Measurements from ENCODE around the gene RNU1-3. TPM values are rescaled to one million over a fixed set of nuclear protein-coding genes. Genes with fewer than 3 reads are reported as not detected.
"Not testable (repeated sequence)": the region's sequence is repeated elsewhere in the genome, so short reads cannot be mapped to it uniquely, and the experiment has no call there.

Gene RNU1-3
- total RNA-seq, 1 donor from 2014 or later, result 6,622 TPM

DNA sequence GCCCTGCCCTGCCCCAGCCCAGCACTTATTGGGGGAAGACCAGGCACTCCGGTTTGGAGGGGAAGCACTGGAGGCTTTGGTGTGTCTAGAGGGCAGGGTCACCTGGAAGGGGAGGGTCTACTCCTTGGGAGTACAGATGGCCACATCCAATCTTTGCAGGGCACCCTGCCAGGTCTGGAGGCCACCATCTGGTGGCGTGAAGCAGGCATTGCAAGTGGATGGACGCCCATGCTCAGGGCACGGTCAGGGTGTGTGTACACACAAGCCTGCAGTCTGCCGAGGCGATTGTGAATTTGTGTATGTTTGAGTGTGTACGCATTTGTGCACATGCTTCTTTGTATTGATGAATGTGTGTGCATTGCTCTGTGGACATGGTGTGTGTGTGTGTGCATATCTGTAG, 36.4 kb upstream of the RNU1-3 start:
- H3K4me1 ChIP-seq; H3K27ac ChIP-seq; H3K9me3 ChIP-seq; intact Hi-C loops (cut with DNase I); H3K27me3 ChIP-seq; H3K36me3 ChIP-seq; DNase-seq; H3K4me3 ChIP-seq: not testable (repeated sequence)
- TF ChIP-seq, protein P1, sequence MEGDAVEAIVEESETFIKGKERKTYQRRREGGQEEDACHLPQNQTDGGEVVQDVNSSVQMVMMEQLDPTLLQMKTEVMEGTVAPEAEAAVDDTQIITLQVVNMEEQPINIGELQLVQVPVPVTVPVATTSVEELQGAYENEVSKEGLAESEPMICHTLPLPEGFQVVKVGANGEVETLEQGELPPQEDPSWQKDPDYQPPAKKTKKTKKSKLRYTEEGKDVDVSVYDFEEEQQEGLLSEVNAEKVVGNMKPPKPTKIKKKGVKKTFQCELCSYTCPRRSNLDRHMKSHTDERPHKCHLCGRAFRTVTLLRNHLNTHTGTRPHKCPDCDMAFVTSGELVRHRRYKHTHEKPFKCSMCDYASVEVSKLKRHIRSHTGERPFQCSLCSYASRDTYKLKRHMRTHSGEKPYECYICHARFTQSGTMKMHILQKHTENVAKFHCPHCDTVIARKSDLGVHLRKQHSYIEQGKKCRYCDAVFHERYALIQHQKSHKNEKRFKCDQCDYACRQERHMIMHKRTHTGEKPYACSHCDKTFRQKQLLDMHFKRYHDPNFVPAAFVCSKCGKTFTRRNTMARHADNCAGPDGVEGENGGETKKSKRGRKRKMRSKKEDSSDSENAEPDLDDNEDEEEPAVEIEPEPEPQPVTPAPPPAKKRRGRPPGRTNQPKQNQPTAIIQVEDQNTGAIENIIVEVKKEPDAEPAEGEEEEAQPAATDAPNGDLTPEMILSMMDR (IDR thresholded peaks at IDR 0.05), result peak; percentile 11
- ATAC-seq, result peak; percentile 67

DNA sequence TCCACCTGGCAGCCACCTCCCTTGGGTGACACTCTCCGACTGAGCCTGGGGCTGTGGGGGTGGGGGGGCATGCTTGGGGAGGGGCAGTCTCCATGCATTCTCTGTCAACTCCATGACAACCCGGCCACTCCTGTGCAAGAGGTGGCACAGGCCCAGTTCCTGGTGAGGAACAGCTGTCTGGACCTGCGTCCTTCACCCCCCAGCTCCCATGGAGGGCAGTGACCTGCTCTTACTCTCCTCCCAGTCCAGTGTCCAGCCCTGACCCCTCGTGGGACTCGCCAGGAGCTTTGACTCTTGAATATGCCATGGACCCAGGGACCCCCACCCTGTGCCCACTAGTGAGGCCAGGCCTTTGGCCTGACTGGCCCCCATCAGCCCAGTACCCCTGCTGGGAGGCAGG, 35.5 kb upstream of the RNU1-3 start:
- ATAC-seq; DNase-seq; H3K36me3 ChIP-seq; H3K4me3 ChIP-seq; H3K9me3 ChIP-seq; H3K27ac ChIP-seq; intact Hi-C loops (cut with DNase I); H3K27me3 ChIP-seq; H3K4me1 ChIP-seq: not testable (repeated sequence)

DNA sequence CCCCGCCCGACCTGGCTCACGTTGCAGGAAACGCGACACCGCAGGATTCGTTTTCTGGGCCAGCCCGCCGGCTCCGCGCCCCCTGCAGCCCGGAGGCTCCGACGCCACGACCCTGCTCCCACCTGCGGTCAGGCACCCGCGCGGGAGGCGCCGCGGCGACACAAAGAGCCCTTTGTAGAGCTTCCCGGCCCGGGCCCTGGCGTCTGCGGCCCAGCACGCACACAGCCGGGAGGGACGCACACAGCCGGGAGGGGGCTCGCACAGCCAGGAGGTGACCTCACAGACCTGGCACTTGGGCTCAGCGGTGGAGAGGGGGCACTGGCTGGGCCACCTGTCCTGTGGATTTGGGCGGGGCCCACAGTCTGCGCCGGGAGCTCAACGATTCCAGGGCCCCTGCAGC, 34.4 kb upstream of the RNU1-3 start:
- ATAC-seq; H3K36me3 ChIP-seq; H3K9me3 ChIP-seq; H3K27ac ChIP-seq; H3K27me3 ChIP-seq; intact Hi-C loops (cut with DNase I); H3K4me3 ChIP-seq; DNase-seq; H3K4me1 ChIP-seq: not testable (repeated sequence)

DNA sequence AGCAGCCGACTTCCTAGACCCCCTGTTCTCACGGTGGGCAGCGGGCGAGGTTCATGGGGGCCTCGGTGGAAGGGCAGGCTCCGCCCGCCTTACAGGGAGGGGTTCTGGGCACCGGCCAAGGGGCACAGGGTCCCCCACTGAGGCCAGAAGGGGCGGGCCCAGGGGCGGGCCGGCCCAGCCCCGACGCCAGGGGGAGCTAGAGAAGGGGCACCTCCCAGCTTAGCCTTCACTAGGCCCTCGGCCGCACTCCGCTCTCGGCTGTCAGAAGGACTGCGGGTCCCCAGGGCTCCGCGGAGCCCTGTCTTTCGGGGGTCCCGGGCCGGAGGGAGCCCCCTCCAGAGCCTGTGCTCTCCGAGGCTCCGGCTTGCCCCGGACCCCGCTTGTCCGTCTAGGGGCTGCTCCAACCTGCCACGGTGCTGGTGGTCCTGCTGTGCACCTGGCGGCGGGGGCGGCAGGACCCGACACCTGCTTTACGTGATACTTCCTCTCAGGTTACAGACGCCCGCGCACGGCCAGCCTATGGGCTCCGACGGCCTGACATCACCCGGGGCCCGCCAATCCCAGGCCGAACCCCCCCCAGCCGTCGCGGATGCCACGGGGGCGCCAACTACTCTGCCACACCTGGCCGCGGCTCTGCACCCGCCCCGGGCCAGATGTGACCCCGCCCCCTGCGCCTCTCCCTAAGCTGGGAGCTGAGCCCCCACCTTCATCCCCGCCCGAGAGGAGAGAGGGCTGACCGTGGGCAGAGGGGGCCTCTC, 33.6 kb upstream of the RNU1-3 start:
- H3K4me3 ChIP-seq; H3K36me3 ChIP-seq; H3K9me3 ChIP-seq; intact Hi-C loops (cut with DNase I); H3K4me1 ChIP-seq; H3K27ac ChIP-seq; H3K27me3 ChIP-seq; DNase-seq: not testable (repeated sequence)
- ATAC-seq, result peak; percentile 8

DNA sequence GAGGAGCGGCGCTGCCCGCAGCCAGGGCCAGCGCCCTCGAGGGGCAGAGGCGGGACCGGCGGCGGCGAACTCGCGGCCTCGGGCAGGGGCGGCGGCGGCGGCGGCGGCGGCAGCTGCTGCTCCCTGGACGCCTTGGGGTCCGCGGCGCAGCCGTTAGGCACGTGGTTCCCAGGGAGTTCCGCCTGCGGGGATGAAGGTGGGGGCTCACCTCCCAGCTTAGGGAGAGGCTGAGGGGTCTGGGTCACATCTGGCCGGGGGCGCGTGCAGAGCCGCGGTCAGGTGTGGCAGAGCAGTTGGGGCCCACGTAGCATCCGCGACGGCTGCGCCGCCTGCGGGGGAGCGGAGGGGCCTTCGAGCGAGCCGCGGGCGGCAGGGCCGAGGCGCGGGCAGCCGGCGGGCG, 32.7 kb upstream of the RNU1-3 start:
- H3K4me3 ChIP-seq; ATAC-seq; H3K27ac ChIP-seq; intact Hi-C loops (cut with DNase I); H3K4me1 ChIP-seq; H3K9me3 ChIP-seq; DNase-seq; H3K27me3 ChIP-seq; H3K36me3 ChIP-seq: not testable (repeated sequence)

DNA sequence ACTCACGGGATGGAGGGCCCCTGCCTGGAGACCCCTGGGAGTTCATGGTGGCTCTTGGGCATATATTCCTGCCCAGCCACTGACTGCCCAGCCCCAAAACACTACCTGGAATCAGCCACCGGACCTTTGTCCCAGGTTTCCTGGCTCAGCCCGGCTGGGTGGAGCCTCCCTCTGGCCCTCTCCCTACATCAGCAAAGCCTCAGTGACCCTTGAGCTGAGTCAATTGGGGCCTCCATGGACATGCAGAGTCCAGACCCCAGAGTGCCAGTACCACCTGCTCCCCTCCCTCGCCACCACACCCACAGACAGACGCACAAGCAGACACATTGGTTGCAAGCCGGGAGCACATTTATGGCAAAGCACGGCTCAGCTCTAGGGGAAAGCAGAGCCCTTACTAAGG, 30.4 kb upstream of the RNU1-3 start:
- H3K4me1 ChIP-seq; ATAC-seq; intact Hi-C loops (cut with DNase I); H3K9me3 ChIP-seq; H3K36me3 ChIP-seq; DNase-seq; H3K4me3 ChIP-seq; H3K27ac ChIP-seq; H3K27me3 ChIP-seq: not testable (repeated sequence)

DNA sequence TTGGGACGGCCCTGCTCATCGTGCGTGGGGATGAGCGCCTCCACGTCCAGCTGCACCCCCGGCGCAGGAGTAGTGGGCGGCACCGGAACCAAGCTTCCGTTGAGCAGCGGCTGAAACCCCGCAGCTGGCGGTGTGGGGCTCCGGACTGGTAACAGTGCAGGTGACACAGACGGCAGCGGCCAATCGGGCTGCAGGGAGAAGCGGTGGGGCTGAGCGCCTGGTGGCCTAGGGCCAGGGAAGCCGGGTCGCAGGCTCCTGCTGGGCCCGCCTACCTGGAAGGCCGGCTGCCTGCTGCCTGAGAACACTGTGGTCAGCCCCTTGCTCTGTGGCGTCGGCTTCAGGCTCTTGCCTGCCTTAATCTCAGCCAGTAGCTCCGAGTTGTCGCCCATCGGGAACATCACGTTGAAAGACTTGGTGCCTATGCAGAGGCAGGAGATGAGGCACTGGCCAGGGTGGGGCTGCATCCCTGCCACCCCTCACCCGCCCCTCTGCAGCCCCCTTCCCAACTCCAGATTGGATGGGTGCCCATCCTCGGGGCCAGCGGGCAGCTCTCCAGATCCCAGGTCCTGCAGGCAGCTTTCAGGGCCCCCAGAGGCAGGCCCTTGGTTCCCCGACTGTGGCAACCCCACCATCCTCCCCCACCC, 29.9 kb upstream of the RNU1-3 start:
- intact Hi-C loops (cut with DNase I); H3K4me3 ChIP-seq; ATAC-seq; H3K9me3 ChIP-seq; H3K27ac ChIP-seq; H3K4me1 ChIP-seq; H3K27me3 ChIP-seq; H3K36me3 ChIP-seq: not testable (repeated sequence)
- DNase-seq, result peak; percentile 64

DNA sequence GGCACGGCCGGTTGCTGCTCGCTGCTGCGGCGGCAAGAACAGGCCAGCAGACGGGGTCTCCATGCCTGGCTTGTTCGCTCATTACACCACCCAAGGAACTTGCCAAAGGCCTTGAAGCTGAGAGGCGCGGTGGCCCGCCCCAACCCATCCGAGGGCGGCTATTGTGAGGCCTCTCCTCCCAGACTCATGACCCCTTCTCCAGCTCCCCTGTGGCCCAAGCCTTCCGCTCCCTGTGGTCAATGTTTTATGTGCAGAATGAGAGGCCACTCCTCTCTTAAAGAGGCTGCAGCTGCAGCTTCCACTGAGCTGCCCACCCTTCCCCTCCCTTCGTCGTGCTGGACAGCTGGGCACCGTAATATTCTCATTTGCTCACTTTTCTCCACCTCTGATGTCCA, 27.6 kb upstream of the RNU1-3 start:
- H3K36me3 ChIP-seq; H3K4me3 ChIP-seq; H3K9me3 ChIP-seq; H3K4me1 ChIP-seq; H3K27ac ChIP-seq; DNase-seq; intact Hi-C loops (cut with DNase I); H3K27me3 ChIP-seq; ATAC-seq: not testable (repeated sequence)

DNA sequence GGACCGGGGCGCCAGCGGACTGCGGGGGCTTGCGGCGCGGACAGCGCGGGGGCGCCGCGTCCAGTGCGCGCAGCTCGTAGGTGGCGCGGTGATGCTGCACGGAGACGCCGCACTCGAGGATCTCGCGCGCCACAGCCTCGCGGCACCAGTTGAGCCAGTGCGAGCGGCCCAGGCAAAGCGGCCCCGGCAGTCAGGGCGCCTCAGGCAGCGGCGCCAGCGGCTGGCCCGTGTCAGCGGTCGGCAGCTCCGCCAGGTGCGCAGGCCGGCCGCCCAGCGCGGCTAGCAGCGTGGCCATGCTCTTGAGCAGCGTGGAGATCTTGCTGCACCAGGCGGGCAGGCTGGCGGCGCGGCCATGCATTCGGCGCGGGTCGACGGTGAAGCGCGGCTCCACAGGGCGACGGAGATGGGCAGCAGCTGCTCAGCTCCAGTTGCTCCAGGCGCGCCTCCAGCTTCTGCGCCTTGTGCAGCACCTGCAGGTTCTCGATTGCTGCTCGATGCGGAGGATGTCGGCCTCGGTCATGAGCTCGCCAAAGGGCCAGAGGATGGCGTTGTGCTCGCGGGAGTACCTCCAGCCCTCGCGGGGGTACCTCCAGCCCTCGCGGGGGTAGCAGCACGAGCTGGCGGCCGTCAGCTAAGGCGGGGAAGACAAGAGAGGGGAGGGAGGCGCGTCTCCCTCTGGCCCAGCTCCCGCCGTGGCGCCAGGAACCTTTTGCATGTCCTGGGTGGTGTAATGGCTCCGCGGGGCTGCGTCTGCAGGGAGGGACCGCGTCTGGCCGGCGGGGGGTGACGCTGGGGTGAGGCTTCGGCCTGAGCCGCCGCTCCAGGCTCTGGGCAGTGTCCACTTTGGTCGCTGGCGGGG, 26.9 kb upstream of the RNU1-3 start:
- DNase-seq; ATAC-seq; H3K36me3 ChIP-seq; H3K4me1 ChIP-seq; intact Hi-C loops (cut with DNase I); H3K27ac ChIP-seq; H3K4me3 ChIP-seq; H3K9me3 ChIP-seq; H3K27me3 ChIP-seq: not testable (repeated sequence)

DNA sequence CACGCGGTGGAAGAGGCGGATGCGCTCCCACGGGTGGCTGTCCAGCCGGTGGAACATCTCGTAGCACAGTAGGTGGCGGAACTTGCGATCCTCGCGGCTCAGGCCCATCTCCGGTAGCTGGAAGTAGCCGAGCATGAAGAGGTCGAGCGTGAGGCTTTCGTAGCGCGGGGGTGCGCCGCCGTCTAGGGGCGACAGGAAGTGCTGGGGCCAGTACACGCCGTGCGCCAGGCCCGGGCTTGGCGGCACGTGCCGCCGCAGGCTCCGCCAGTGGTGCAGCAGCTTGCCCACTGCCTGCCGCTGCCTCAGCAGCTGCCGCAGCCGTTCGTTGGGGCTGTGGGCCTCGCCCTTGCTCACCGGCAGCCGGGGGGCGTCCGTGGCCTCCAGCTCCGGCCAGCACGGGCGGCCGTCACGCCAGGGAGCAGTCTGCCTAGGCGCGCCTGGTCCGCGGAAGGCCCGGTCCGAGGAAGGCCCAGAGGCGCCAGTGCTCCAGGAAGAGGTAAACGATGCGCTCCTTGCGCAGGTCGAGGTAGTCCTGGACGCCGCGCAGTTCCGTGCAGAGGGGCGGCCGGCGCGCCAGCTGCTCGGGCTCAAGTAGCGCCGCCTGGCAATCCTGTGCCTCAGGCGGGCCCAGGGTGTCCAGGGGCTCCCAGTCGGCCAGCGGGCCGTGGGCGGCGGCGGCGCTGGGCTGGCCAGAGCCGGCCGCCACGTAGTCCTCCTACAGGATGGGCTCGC, 26.1 kb upstream of the RNU1-3 start:
- H3K36me3 ChIP-seq; H3K9me3 ChIP-seq; intact Hi-C loops (cut with DNase I); H3K4me1 ChIP-seq; H3K27me3 ChIP-seq; H3K27ac ChIP-seq; H3K4me3 ChIP-seq; DNase-seq: not testable (repeated sequence)
- ATAC-seq, result peak; percentile 31

DNA sequence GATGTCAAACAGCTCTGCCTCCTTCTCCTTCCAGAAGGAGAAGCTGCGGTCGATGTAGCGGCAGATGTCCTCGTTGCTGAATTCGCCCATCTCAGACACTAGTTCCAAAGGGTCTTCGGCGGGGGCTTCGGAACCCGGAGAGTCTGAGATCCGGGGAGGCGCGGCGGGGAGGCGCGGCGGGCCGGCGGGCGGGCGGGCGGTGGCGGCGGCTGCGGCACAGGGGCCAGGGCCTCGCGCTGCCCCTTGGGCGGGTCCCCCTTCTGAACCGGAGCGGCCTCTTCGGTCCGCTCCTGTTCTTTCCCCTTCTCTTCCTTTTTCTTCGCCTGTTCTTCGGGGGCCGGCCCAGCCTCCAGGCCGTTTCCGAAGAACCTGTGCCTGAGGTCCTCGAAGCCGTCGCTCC, 25.5 kb upstream of the RNU1-3 start:
- intact Hi-C loops (cut with DNase I); H3K36me3 ChIP-seq; H3K9me3 ChIP-seq; H3K27ac ChIP-seq; H3K27me3 ChIP-seq; H3K4me3 ChIP-seq; DNase-seq; ATAC-seq; H3K4me1 ChIP-seq: not testable (repeated sequence)

DNA sequence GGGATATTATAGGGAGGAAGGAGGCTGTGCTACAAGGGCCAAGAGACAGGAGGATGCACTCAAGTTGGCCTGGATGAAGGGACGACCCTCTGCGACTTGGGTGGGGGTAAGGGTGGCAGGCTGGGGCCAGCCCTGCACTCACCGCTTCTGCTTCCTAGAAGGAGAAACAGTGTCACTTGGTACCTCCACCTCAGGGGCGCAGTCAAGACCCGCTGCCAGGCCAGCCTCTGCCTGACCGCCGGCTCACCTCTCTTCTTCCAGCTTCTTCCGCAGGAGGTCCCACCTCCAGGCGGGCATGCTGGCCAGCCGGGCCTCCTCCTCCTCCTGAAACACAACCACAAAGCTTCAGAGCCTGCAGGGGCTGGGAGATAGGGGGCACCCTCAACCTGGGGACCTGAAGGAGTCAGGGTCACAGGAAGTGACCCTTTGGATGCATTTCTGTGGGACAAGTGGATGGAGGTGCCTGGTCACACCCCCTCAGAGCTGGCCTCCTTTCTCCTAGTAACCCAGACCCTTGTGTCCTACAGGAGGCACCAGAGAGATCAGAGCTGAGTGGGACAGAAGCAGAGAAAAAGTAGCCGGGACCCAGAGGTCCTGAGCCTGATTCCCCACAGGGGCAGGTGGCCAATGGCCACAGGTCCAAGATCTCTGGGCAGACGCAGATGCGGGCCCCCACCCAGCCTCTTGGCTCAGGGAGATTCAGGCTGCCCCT, 24.4 kb upstream of the RNU1-3 start:
- intact Hi-C loops (cut with DNase I), result not testable (repeated sequence)

More for the DNA sequence above, 24.4 kb upstream of the RNU1-3 start:
- H3K4me1 ChIP-seq, H3K36me3 ChIP-seq, H3K9me3 ChIP-seq, ATAC-seq, DNase-seq, H3K27me3 ChIP-seq, H3K4me3 ChIP-seq, H3K27ac ChIP-seq: not testable (repeated sequence)

Data from upper lobe of right lung (tissue), 1 donor.